Thymus (tissue), 11 donors: ENCODE data around the gene CKM. TPM values are rescaled to one million over a fixed set of nuclear protein-coding genes. Genes with fewer than 3 reads are reported as not detected.
"Not testable (repeated sequence)": the region's sequence is repeated elsewhere in the genome, so short reads cannot be mapped to it uniquely, and the experiment has no call there.

ENCODE experiments used
- DNase-seq, 9 donors: peaks; one replicate each; pipeline ENCODE4 v3.0.0-alpha.2; 2013; ENCODE audit warnings: low spot score in 9 of 9, low read depth in 6 of 9, missing footprints in 1 of 9
- H3K27ac ChIP-seq, 2 donors: one replicate each; pipeline ENCODE4 v1.5.1; 2013; ENCODE audit warnings: control low read depth in 1 of 2, low read depth in 1 of 2, low read length in 1 of 2, mild to moderate bottlenecking in 1 of 2, moderate library complexity in 1 of 2
- H3K27me3 ChIP-seq, 2 donors: one replicate each; pipeline ENCODE4 v1.5.1; 2013; ENCODE audit warnings: low read length in 1 of 2; ENCODE audit not compliant: control insufficient read depth in 2 of 2, insufficient read depth in 1 of 2
- H3K36me3 ChIP-seq, 2 donors: one replicate each; pipeline ENCODE4 v1.5.1; 2013; ENCODE audit warnings: low read length in 1 of 2, mild to moderate bottlenecking in 1 of 2, moderate library complexity in 1 of 2; ENCODE audit not compliant: control insufficient read depth in 2 of 2, insufficient read depth in 2 of 2
- H3K4me1 ChIP-seq, 2 donors: one replicate each; pipeline ENCODE4 v1.5.1; 2013; ENCODE audit warnings: low read length in 2 of 2; ENCODE audit not compliant: control insufficient read depth in 2 of 2, insufficient read depth in 2 of 2
- H3K4me3 ChIP-seq, 2 donors: one replicate each; pipeline ENCODE4 v1.5.1; 2013; ENCODE audit warnings: low read length in 2 of 2, control low read depth in 1 of 2, mild to moderate bottlenecking in 1 of 2
- H3K9me3 ChIP-seq, 2 donors: one replicate each; pipeline ENCODE4 v1.5.1; 2013; ENCODE audit warnings: low read length in 1 of 2, mild to moderate bottlenecking in 1 of 2; ENCODE audit not compliant: control insufficient read depth in 2 of 2, insufficient read depth in 1 of 2
- WGBS: extraction: QIAGEN DNeasy Blood & Tissue Kit; methylation state at CpG from one replicate; pipeline ENCODE4 v1.1.7; 2013; 5-methylcytosine and 5-hydroxymethylcytosine counted together
- polyA plus RNA-seq: library from polyadenylated mRNA; stranded (reverse); fragments of 200-250 nt; gene quantifications from one replicate; pipeline ENCODE4 v1.2.3, GENCODE V29; 2013
- total RNA-seq: library from RNA; stranded (reverse); fragments of 120-200 nt; gene quantifications from one replicate; pipeline ENCODE4 v1.2.4, GENCODE V29; 2013
- donor health status: healthy.

The CKM gene
- total and polyA plus RNA-seq, 2 donors = 2.3 to 4.5 TPM

DNA sequence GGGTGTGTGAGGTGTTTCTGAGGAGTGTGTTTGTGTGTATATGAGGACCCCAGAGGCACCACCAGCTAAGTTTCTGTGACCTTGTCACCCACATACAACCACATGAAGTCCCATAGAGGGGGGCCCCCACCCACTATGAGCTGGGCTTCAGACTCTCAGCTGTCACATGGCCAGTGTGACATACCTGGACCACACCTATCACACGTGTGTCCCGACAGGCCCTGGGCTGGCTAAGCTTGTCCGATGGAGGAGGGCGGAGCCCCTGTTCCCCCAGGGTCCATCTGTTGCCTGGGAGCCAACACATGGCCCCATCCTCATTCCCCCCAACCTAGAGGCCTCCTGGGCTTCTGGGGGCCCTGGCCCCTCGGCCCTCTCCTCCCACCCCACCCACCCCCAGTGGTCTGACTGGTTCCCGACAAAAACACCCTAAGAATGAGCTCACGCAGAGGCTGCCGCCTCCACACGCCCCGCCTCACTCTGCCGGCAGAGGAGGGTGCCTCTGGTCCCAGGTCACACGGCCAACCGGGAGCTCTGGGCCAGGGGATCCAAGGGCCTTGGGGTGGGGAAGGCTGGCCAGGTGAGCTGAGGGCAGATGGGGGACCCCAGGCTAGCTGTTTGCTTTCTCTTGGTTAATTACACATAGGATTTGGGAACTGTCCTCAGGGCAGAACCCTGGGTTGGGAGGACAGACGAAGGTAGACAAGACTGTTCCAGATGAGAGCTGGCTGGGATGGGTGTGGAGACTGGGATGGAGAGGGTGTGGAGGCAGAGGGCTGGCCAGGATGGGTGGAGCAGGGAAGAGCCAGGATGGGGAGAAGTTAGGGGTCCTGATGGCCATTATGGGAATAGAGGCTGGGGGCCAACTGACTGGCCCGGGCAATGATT lies 22.2 kb upstream of the CKM start:
- no peak for DNase-seq
- Histone ChIP-seq H3K4me3 (no peak overlapping the region), H3K27me3 (peaks cover 10 to 75% of the 10 kb centered on the region in 2 donors), H3K27ac (no peak overlapping the region), H3K36me3 (no peaks in the 10 kb centered on the region), H3K9me3 (no peaks in the 10 kb centered on the region), H3K4me1 (peaks cover 0 to 3% of the 10 kb centered on the region in 2 donors)
- 73% methylated on average over 15 of the region's 15 CpGs for WGBS

DNA sequence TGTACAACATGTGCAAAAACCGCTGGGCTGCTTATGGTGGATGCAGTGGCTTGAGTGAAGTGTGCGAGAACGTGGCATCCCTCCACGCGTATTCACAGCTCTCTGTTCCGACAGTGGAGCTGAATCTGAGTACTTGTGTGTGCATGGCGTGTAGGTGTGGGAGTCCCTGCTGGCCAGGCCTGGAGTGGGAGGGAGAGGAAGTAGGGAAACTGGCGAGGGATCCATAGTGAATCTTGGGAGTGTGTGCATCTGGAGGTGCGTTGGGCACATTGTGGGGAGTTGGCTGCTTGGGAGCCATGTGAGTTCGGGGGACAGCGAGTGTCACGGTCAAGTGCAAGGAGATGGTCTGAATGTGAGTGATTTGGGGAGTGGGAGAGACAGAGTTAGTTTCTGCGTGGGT lies 20.2 kb upstream of the CKM start:
- WGBS = 86% methylated on average over 13 of the region's 13 CpGs
- DNase-seq = no peak

DNA sequence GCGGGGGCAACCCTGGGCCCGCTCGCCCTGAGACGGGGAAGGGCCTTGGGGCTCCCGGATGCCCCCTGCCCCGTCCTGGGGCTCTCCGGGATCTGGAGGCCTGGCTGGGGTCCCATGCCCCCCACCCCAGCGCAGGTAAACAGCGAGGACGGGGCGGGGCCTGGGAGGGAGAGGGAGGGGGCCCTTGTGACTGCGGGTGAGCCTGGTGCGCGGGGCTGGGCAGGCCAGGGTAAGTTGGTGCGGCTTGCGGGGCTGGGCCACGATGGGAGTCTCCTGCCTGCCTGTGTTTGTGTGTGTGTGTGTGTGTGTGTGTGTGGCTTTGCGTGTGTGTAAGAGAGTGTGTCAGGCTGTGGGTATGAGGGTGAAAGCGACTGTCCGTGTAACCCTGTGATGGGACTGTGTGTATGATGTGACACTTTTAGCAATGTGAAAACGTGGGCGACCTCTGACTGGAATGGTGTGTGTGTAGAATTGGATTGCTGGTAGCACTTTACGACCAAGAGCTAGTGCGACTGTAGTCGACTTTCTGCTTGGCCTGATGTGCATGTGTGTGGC lies 18.3 kb upstream of the CKM start:
- Histone ChIP-seq H3K9me3 (no peaks in the 10 kb centered on the region), H3K27ac (no peak overlapping the region), H3K36me3 (no peaks in the 10 kb centered on the region), H3K27me3 (peaks cover 10 to 63% of the 10 kb centered on the region in 2 donors), H3K4me1 (peaks cover 4 to 5% of the 10 kb centered on the region in 2 donors), H3K4me3 (peak overlapping the region in 1 of 2 donors; percentile 25)
- 17% methylated on average over 25 of the region's 25 CpGs for WGBS
- DNase-seq = no peak

More for the DNA sequence above, 20.2 kb upstream of the CKM start:
- Histone ChIP-seq H3K9me3 (no peaks in the 10 kb centered on the region), H3K27ac (no peak overlapping the region), H3K36me3 (no peaks in the 10 kb centered on the region), H3K4me3 (no peak overlapping the region), H3K4me1 (peaks cover 4 to 5% of the 10 kb centered on the region in 2 donors), H3K27me3 (peaks cover 10 to 80% of the 10 kb centered on the region in 2 donors)

DNA sequence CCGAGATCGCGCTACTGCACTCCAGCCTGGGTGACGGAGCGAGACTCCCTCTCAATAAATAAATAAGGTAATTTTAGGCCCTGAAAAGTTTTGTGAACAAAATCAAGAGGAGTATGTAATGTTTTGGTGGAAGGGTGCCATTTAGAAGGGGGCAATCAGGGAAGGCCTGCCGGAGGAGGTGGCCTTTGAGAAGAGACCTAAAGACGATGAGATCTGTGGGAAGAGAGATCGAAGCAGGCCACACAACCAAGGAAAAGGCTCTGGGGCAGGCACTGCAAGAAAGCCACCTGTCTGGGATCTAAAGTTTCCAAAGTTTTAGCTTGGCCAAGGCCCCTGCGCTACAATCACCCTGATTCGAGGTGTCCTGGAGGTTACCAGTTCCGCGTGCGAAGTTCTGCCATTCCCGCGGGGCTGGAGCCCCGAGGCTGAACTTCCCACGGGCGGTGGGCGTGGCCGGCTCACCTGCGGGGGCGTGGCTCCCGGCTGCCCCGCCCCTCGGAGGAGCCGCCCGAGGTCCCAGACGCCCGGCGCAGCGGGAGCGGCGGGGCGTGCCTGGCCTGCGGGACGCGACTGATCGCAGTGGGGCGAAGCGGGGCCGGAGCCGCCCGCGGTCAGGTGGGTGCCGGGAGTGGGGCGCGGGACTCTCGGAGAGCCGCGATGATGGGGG lies 17.7 kb upstream of the CKM start, which contains the start of gene KLC3:
Gene KLC3, plus strand, starts transcription at position 519 of the 667 bp plus-strand sequence. CDS start 4,792 bp downstream, outside the sequence.
- Histone ChIP-seq H3K9me3 (no peaks in the 10 kb centered on the region), H3K27me3 (peaks cover 7 to 59% of the 10 kb centered on the region in 2 donors), H3K27ac (no peak within 1 kb of the TSS), H3K4me1 (peaks cover 4 to 5% of the 10 kb centered on the region in 2 donors), H3K36me3 (no peaks in the 10 kb centered on the region), H3K4me3 (peak within 1 kb of the TSS in 1 of 2 donors; percentile 25)
- peak in 3 of 9 donors; percentile 6 to 31 (median 26) for DNase-seq
- 12% methylated on average over 50 of the region's 50 CpGs for WGBS

DNA sequence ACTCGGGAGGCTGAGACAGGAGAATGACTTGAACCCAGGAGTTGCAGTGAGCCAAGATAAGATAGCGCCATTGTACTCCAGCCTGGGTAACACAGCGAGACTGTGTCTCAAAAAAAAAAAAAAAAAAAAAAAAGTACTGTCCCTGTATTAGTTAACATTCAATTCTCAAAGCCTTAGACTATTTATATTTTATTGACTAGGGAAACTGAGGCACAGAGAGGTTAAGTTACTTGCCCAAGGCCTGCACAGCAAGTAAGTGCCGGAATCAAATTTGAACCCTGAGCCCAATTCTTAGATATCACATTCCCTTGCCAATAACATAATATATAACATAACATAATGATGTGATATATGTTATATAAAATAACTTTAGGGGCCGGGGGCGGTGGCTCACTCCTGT lies 17.0 kb upstream of the CKM start:
- Histone ChIP-seq H3K36me3 (no peaks in the 10 kb centered on the region), H3K9me3 (no peaks in the 10 kb centered on the region), H3K27ac (no peak overlapping the region), H3K4me1 (peaks cover 4 to 5% of the 10 kb centered on the region in 2 donors), H3K4me3 (no peak overlapping the region), H3K27me3 (peaks cover 7 to 51% of the 10 kb centered on the region in 2 donors)
- WGBS = 86% methylated on average over 6 of the region's 6 CpGs
- no peak for DNase-seq

DNA sequence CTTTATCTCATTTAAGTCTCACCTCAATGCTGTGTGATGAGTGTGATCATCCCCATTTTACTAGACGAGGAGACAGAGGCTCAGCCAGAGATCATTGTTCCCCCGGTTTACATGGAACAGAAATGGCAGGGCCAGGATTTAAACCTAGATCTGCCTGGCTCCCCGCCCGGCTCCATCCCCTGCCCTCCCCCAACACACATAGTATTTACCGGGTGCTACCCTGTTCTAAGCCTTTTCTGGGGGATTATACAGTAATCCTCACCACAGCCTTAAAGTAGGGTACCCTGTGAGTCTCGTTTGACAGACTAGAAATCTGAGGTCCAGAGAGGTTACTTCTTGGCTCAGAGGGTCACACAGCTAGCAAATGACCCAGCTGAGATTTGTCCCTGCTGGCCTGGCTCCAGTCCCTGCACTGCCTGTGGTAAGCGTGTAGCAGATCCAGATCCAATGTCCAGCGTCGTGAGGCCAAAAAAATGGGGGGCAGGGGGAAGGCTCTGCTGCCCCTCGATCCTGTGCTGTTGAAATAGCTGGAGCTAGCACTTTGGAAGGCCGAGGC lies 14.1 kb upstream of the CKM start:
- 82% methylated on average over 11 of the region's 11 CpGs for WGBS
- Histone ChIP-seq H3K27ac (no peak overlapping the region), H3K4me1 (peaks cover 4 to 5% of the 10 kb centered on the region in 2 donors), H3K27me3 (peaks cover 7 to 27% of the 10 kb centered on the region in 2 donors), H3K36me3 (no peaks in the 10 kb centered on the region), H3K9me3 (no peaks in the 10 kb centered on the region), H3K4me3 (no peak overlapping the region)
- no peak for DNase-seq

DNA sequence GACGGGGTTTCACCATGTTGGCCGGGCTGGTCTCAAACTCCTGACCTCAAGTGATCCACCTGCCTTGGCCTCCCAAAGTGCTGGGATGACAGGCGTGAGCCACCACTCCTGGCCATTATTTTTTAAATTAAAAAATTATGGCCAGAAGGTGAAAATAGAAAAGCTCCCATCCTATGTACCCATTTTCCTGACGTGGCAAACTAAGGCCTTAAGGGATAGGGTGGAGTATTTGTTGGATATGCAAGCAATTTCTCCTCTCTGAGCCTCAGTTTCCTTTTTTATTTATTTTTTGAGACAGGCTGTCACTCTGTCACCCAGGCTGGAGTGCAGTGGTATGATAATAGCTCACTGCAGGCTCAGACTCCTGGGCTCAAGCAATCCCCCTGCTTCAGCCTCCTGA lies 12.2 kb upstream of the CKM start:
- not testable (repeated sequence) for DNase-seq, H3K4me1 ChIP-seq, H3K36me3 ChIP-seq, H3K4me3 ChIP-seq, H3K9me3 ChIP-seq, H3K27me3 ChIP-seq, H3K27ac ChIP-seq
- WGBS = 96% methylated on average over 4 of the region's 4 CpGs

DNA sequence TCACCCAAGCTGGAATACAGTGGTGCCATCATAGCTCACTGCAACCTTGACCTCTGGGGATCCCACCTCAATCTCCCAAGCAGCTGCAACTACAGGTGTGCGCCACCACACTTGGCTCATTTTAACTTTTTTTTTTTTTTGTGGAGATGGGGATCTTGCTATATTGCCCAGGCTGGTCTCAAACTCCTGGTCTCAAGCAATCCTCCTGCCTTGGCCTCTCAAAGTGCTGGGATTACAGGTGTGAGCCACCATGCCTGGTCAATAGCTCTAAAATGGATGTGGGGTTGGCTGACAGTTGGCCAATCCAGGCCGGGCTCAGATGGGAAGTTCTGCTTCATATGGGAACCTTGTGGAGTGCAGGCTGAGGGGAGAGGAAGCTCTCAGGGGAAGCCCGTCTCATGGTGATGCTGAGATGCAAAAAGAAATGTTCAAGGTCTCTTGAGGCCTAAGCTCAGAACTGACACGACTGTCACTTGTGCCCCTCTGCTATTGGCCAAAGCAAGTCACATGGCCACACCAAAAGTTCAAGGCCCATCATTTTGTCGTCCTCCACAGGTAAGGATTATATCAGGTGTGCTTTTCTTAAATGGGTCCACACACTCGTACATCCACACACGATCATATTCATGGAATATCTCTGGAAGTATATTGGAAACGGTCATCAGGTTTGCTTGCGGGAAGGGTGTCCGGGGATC lies 11.1 kb upstream of the CKM start:
- H3K4me1 ChIP-seq = peaks cover 2 to 4% of the 10 kb centered on the region in 2 donors
- no peak for DNase-seq
- no peak overlapping the region for H3K27ac ChIP-seq
- no peak overlapping the region for H3K4me3 ChIP-seq
- H3K9me3 ChIP-seq = no peaks in the 10 kb centered on the region
- H3K27me3 ChIP-seq = peaks cover 0 to under 1% of the 10 kb centered on the region in 2 donors
- no peaks in the 10 kb centered on the region for H3K36me3 ChIP-seq
- 95% methylated on average over 10 of the region's 10 CpGs for WGBS
